RWPE1 (cell line): Measurements from ENCODE around the gene INPP4B.

Experiments used
- CTCF ChIA-PET: fragments of 350-600 bp; sonication (Branson Sonifier 250); formaldehyde crosslinking; extraction: SDS; loops from one replicate; lab custom pipeline; 2021; lab: Yijun Ruan, JAX
- POLR2A ChIA-PET: fragments of 400-600 bp; formaldehyde crosslinking; extraction: SDS; loops from one replicate; lab custom pipeline; 2020; ENCODE audit warnings: antibody characterized with exemption; ENCODE audit not compliant: low non-redundant PET; lab: Yijun Ruan, JAX
- DNase-seq: peaks from one replicate; pipeline ENCODE4 v3.0.0; 2012; ENCODE audit warnings: low spot score
- H3K27ac ChIP-seq: fragments of 450-650 bp; 2 replicates; pipeline ENCODE4 v1.5.1; 2017
- TF ChIP-seq, protein P1 (sequence below): fragments of 450-650 bp; conservative IDR thresholded peaks from 2 replicates; pipeline ENCODE4 v1.5.1; 2017; ENCODE audit warnings: low read depth, mild to moderate bottlenecking

INPP4B gene

DNA sequence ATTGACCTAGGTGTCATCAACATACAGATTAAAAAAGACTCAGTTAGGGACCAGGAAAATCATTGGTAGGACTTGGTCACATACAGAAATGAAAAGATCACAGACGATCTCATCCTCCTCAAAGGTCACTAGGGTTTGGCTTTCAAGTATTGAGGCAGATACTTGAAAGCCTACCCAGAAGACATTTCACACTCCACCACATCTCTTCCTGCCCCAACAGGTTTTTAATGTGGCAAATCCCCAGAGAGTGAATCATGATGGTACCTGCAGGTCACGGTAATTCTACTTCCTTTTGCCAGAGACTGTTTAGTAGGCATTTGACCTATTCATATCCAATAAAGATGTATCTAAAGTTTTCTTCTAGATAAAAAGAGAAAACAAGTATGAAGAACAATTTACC, 44.1 kb downstream of the INPP4B start:
- TF ChIP-seq, protein P1, sequence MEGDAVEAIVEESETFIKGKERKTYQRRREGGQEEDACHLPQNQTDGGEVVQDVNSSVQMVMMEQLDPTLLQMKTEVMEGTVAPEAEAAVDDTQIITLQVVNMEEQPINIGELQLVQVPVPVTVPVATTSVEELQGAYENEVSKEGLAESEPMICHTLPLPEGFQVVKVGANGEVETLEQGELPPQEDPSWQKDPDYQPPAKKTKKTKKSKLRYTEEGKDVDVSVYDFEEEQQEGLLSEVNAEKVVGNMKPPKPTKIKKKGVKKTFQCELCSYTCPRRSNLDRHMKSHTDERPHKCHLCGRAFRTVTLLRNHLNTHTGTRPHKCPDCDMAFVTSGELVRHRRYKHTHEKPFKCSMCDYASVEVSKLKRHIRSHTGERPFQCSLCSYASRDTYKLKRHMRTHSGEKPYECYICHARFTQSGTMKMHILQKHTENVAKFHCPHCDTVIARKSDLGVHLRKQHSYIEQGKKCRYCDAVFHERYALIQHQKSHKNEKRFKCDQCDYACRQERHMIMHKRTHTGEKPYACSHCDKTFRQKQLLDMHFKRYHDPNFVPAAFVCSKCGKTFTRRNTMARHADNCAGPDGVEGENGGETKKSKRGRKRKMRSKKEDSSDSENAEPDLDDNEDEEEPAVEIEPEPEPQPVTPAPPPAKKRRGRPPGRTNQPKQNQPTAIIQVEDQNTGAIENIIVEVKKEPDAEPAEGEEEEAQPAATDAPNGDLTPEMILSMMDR = no peak
- ChIA-PET CTCF (interaction anchor here (0.5 to 0.7 kb wide), 2 partner anchors 83 to 1163 kb away, joined by 3 read pairs; no protein-coding TSS in a partner anchor), POLR2A (no interaction called here)
- peak; percentile 42 for DNase-seq
- H3K27ac ChIP-seq = no peak overlapping the region

DNA sequence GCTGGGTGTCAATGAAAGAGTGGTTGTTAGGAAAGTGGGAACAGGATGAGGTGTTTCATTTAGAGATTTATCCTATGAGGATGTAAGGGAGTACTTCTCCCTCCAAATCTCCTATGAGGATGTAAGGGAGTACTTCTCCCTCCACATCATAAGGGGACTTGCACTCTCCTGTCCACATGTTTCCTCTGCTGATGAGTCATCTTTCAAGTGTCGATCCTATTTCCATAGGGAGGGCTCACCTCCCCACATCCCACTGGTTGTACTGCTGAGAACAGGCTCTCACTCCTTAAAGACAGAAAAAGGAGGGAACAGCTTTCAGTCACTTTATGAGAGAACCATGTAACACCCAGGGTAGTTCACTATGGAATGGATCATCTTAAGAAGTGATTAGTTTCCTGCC, 65.0 kb downstream of the INPP4B start:
- TF ChIP-seq, protein P1 = no peak
- ChIA-PET CTCF (interaction anchor here (0.7 kb wide), 1 partner anchor 1424 kb away, joined by 3 read pairs; no protein-coding TSS in a partner anchor), POLR2A (no interaction called here)
- no peak for DNase-seq
- H3K27ac ChIP-seq = no peak overlapping the region

DNA sequence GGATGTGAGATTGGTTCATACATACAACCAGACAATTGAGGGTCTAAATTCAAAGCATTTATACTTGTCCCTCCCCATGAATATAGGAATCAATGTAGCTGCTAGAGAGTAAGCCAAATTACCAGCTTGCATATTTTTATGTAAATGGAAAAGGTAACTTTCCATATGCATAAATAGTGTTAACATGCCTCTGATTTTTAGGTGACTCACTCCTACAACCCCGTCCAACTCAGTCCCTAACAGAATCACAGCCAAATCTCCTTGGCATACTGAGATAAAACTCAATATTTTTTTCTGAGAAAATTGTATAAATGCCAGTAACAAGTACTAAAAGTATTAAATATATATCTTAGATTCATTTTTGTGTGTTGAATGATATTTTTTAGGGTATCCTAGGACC, 67.2 kb downstream of the INPP4B start:
- CTCF ChIA-PET = interaction anchor here (1.0 kb wide), 1 partner anchor 59 kb away, joined by 3 read pairs; no protein-coding TSS in a partner anchor
- POLR2A ChIA-PET = no interaction called here
- DNase-seq = no peak
- TF ChIP-seq, protein P1 = no peak
- H3K27ac ChIP-seq = no peak overlapping the region

DNA sequence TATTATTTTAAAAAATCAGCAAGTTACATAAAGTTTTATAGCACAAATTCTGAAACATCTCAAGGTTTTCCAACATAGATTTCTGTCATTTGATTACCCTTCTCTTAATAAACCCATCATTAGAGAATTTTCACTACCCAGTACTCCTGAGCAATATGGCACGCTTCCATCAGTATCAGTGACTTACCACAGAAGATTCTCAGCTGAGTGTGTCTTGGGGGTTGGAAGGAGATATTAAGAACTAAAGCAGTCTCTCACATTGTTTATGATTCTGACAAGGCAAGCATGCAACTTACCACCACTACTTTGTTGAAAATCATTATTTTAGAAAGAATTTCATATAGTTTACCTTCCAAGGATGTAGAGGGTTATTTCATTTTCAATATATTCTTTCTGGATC, 67.7 kb downstream of the INPP4B start:
- POLR2A ChIA-PET = no interaction called here
- CTCF ChIA-PET = interaction anchor here (1.0 kb wide), 1 partner anchor 59 kb away, joined by 3 read pairs; no protein-coding TSS in a partner anchor
- TF ChIP-seq, protein P1 = no peak
- DNase-seq = no peak
- H3K27ac ChIP-seq = no peak overlapping the region

DNA sequence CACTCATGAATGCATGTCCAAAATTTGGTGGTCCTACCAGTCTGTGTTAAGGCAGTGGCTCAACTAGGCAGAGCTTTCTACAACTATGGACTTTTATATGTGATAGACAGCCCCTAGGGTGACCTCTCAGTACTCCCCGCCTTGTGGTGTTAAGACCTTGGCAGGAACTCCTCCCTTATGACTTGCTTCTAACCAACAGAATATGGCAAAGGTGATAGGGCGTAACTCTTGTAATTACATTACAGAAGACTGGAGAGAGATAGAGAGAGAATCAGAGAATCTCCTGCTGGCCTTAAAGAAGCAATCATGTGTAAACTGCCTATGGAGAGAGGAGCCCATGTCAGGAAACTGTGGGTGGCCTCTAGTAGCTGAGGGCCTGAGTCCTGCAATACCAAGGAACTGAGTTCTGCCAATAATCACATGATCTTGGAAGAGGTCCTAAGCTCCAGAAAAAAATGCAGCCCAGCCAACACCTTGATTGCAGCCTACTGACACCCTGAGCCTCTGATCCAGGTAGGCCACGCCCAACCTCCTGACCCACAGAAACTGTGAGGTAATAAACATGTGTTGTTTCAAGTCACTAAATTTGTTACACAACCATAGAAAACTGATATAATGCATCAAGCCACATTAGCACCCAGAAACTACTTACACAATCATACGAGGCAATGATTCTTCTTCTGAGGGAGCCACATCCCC, 68.9 kb downstream of the INPP4B start:
- ChIA-PET CTCF (interaction anchor here (0.7 kb wide), 1 partner anchor 1829 kb away, joined by 3 read pairs; no protein-coding TSS in a partner anchor), POLR2A (no interaction called here)
- H3K27ac ChIP-seq = no peak overlapping the region

DNA sequence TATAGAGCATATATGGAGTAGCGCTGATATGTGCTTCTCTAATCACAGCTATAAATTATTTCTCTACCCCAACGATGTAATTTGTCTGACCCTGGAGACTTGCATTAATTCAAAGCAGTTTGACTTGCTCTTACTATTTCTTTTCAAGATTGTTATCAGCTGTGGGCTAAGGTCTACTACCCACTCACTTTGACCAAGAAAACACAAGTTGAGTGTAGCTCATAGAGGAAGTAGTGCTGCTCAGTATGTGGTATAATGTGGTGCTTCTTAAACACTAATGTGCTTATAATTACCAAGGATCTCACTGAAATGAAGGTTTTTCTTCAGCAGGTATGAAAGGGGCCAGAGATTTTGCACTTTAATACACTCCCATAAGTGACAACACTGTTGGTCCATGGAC, 70.1 kb downstream of the INPP4B start:
- ChIA-PET POLR2A (no interaction called here), CTCF (interaction anchor here (0.6 kb wide), 1 partner anchor 1446 kb away, joined by 3 read pairs; no protein-coding TSS in a partner anchor)
- TF ChIP-seq, protein P1 = no peak
- H3K27ac ChIP-seq = no peak overlapping the region
- DNase-seq = no peak

More for the DNA sequence above, 68.9 kb downstream of the INPP4B start:
- TF ChIP-seq, protein P1 = no peak
- DNase-seq = no peak
